Stimulated activated CD8-positive, alpha-beta memory T cell treated with anti-CD3 and anti-CD28 coated beads, Interleukin-12 subunit alpha, Interleukin-12 subunit beta, amount 100 ng/mL, for 24 hours (primary cell): ENCODE measurements around the gene PCLO.

Experiments
- DNase-seq: peaks from one replicate; pipeline ENCODE4 v3.0.0-alpha.2; 2020; ENCODE audit errors: extremely low read depth

The PCLO gene

DNA sequence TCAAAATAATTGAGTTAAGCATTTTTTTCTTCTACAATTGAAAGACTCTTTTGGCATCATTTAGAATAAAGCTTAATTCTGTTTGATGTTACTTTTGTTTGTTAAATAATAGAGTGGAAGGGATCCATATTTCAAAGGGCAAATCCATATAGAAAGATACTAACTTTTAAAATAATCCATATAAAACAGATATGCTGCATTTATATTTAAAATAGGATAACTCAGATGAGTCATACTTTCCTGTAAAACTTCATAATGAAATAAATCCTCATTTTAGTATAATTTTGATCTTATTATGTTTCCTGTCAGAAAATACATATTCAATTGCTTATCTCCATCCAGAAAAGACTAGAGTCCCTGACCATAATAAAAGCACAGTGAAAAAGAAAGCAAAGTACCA, 323.6 kb downstream of the PCLO start:
- no peak for DNase-seq

DNA sequence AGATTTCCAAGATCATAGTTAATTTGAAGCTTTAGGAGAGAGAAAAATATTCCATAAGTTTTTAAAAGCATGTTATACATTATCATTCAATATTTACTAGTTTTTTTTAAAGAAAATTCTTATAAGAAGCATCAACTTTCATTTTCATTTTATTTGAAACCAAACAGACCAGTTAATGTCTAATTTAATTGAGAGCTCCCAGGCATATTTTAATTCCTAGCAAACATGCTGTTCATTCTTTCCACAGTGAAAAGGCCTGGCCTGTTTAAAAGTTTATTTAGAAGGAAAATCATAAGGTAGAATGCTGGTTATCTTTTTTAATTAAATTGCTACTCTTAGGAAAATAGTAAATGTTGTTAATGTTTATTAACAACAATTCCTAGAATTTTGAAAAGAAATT, 324.4 kb downstream of the PCLO start:
- DNase-seq: no peak

DNA sequence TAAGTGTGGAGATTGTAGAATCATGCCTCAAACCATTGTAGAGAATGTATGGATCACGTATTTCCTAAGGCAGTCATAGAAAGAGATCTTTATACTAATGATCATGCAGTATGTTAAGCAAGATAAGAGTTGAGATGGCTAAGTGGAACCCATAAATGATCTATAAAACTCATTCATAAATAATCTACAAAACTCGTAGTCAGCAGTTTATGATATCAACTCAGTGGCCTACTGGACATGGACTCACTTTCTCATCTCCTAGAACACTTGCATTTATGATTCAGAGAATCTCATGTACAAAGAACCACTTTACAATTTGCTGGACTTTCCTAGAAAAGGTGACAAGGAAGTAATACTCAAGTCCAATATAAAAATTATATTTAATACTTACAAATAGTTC, 339.6 kb downstream of the PCLO start:
- no peak for DNase-seq

DNA sequence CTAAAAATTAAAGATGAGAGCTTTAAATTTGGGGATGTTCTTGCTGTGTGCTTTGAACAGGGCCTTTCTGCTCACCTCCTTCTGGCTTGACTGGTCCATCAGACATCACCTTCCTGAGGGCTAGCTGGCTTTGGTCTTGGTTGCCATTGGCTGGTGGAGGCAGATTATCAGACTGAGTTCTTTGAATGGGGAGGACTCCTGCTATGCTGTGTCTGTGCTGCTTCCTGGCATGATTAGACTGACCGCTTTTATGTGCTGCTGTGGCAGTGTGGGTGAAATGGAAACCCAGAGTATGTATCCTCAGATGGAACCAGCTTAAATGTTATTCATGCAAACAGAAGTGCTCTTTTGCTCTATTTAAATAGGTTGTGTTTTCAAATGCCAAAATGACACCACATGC, 341.6 kb downstream of the PCLO start:
- DNase-seq: no peak

DNA sequence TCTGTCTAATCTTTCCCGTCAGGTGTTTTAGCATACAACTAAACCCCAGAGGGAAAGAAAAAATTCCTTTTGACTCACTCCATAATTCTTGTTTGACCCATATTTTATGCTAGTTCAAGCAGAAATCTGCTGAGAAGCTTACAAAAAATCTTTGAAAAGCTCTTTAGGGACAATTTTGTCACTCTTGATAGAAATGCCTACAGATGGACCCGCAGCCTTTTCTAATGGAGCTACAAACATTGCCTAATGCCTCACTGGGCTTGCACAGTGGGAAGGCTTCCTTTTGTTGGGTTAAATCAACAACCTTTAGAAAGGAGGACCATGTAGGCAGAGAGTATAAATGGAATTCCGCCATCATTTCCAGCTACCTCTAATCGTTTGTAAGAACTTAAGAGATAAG, 344.5 kb downstream of the PCLO start:
- no peak for DNase-seq

DNA sequence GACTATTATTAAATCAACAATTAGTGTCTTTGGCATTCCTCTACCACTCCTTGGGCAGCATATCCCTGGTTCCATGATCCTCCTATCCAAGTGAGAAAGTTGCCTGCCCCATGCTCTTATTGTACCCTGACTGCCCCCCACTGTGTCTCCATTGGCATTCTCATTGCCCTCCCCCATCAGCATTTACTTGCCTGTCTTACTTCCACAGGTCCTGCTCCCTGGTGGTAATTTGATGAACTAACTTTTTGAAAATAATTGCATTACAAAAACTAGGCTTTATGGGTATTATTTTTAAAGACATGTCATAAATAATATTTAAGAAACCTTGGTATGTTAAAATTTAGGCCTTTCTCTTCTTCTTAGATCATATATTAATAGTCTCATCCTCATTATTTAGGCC, 346.4 kb downstream of the PCLO start:
- no peak for DNase-seq

DNA sequence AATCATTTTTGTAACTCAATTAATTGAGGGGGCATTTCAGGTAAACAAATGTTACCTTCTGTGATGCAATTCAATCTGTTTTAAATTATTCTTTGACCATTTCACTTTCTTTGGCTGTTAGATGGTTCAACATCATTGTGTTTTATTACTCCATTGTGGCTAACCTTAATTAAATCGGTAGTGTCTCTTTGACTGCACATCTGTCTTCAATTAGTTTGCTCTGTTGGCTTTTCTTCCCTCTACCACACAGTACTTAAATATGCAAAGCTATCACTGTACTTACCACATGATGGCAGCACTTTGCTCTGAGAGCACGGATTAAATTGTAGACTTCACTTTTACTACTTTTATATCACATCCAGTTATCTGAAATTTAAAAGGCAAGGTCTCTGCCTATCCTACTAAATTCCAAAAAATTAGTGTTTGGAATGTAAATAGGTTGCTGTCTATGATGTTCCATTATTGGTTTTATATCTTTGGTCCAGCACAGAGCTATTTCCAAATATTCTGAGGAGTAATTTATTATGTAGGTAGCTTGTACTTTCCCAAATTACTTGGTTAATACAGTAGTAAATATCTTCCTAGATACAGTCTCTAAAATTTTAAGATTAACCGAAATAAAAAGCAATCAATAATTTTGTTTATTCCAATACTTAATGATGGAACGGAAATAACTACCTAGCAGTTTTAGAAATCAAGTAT, 352.0 kb downstream of the PCLO start:
- no peak for DNase-seq

DNA sequence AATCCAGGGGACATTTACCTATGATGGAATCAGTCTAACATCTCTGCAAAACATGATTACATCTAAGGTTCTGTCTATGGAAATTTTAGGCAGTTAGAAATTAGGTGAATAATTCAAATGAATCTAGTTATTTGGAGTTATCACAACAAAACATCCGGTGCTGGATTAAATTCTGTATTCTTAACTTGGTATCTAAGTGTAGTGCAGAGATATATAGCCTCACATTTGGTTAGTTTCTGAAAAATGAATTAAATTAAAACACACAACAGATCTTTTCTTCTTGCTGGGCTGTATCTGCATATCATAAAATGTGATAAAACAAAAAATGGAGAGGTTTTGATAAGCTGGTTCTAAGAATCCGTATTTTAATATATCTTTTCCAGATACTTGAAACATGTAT, 354.1 kb downstream of the PCLO start:
- DNase-seq: no peak

DNA sequence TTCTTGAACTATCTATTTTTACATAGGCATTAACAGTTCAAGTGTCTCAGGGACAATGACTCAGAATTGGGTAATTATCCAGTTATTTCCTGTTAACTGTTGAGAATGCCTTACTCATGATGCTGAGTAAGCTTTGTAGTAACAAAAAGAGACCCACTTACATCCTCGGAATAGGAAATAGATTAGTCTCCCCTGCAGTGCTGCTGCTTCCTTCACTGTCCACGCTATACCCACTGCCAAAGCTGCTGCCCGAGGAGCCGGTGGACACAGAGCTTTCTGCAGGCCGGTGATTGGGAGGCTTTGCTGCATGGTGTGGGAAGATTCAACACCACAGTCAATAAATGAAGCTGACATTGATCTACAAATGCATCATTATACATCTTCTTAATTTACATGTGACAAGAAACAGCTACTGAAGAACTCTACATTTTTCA, 357.1 kb downstream of the PCLO start:
- DNase-seq: no peak

DNA sequence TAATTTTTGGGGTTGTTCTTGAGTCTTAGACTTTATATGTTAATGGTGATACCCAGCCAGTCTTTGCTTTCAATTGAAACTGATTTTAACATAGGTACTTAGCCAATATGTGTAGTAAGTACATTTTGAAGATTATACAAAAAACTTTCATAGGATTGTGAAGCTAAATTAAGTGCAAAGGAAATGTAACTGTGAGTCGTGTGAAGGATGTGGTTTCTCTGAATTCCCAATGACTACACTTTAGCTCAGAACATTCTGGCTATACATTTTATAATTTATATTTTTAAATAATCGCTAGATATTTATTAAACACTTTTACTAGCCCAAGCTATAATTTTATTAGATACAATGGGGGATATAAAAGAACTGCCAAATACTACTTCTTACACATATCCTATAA, 359.3 kb downstream of the PCLO start:
- no peak for DNase-seq

DNA sequence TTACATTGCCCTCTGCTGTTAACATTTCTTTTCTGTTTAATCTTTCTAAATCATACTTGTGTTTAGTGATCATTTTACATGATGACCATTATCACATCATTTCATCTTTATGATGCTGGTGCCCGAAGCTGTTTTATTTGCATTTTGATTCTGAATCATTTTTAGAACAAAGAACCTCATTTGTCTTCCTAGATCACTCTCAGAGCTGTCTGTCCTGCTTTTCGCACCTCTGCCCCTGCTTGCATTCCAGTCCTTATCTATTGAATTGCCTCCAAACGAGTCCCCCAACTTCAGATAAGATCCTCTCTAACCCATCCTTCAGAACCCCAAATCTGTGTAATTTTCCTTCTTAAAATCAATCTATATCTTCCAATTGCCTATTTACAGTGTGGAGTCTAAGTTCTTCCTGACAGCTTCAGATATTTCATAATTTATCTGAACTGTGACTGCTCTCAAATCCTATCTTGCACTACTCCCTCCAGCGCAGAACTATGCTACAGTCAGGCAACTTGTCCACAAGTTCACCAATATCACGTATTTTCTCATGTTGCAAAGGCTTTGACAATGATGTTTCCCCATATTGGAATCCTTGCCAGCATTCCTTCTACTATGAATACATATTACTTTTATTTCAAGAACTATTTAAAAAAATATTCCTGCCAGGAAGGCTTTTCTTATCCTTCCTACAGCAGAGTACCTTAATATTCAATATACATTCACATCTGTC, 372.6 kb downstream of the PCLO start:
- no peak for DNase-seq

DNA sequence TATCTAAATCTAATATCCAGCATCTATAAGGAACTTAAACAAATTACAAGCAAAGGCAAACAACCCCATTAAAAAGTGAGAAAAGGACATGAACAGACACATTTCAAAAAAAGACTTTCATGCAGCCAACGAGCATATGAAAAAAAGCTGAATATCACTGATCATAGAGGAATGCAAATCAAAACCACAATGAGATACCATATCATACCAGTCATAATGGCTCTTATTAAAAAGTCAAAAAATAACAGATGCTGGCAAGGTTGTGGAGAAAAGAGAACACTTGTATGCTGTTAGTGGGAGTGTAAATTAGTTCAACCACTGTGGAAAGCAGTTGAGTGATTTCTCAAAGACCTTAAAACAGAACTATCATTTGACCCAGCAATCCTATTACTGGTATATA, 384.7 kb downstream of the PCLO start:
- DNase-seq: no peak

DNA sequence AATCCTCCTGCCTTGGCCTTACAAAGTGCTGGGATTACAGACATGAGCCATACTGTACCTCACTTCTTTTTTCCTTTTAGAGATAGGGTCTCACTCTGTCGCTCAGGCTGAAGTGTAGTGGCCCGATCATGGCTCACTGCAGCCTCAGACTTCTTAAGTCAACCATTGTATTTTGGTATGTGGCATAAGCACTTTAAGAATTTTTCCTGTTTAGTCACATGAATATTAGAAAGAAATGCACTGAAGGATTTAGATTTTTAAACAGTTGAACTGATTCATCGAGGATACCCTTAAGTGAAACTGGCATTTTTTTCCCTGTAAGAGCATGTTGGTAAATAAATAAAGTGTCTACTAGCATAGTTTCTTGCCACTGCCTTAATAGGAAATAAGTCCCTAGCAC, 399.8 kb downstream of the PCLO start:
- DNase-seq: no peak

DNA sequence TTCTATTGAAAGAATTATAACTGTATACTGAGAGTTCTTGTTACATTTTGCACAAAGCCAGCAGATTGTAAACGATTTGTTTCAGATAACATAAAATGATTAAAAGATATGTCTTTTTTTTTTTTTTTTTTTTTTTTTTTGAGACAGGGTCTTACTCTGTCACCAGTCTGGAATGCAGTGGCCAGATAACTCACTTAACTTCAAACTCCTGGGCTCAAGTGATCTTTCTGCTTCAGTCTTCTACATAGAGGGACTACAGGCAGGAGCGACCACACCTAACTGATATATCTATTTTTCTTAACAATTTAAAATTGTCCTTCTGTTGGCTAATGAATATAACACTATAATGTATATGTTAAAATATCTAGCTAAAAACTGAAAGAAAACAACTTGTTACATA, 401.9 kb downstream of the PCLO start:
- no peak for DNase-seq

DNA sequence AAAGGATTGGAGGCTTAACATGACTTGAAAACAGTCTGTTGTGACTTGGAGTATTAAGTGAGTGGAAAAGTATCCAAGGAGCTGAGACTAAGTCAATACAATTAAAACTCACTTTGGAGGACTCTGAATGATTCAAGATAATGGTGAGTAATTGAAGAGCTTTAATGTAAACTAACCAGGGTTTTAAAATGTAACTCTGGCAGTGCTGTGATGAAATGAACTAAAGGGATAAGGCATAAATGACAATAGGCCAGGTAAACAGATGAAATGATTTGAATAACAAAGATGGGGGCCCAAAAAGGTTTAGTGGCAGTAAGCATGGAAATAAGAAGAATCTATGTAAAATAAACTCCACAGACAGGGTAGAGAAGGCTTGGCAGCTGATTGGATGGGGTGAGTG, 402.6 kb downstream of the PCLO start:
- DNase-seq: no peak

DNA sequence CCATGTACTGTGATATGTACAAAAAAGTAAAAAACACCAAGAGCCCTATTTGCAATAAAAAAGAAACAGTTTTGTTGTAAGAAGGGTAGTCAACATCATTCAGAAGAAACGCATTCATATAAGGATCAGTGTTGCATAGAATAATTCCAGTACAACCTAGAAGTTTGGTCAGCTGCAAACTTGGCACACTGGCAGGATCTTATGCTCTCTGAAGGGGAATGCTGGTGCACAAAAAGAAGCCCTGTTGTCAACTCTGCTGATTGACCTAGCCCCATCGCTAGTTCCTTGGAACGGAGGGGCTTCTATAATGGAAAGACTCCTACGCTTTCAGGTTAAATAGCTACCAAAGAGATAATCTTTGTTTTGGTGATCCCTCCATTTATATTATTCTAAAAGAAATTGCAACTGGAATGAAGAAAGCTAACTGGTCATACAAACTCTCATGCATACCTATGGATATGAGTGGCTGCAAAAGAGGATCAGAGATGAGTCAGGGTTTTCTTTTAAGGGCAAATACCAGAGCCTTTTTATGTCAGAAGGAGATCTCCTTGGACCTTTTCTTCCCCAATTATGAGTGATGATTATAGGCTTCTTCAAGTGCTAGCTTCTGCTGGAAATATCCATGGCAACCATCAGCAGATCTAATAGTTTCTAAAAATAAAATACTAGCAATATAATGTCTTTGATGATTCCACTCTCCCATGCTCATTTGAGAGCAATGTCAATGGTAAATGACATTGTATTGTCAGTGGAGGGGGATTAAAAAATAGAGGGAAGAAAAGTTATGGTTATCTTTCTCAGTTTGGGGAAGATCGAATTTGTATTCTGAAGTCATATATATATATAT, 406.8 kb downstream of the PCLO start:
- DNase-seq: no peak

DNA sequence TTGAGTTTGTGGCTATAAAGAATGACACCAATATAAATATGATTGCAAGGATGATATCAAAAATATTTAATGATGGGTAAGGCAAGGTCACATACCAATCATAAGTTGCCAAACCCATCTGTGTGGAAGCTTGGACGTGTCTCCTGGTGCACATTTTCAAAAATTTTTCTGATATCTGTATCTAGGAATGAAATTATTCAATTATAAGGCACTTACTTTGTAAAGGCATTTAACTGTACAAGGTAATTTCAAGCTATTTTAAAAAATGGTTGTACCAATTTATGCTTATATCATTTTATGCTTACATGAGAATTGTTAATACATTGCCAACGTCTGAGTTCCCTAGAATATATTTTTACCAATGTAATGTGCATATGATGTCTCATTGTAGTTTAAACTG, 412.7 kb downstream of the PCLO start:
- no peak for DNase-seq

DNA sequence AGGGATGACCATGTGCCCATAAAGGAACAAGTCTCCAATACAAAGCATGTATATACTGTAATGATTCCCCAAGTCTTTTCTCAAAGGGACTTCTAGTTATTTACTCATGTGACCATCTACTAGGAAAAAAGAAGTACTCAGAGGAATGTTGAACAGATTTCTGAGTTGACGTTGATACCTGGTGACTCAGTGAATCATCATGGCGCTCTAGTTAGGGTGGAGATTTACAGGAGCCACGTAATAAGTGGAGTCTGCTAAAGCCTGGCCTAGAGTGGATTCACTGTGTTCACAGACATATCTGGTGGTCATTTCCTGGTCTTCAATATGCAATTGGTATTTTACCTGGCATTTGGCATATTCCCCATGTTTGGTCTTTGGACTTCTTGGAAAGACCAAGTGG, 416.9 kb downstream of the PCLO start:
- no peak for DNase-seq

DNA sequence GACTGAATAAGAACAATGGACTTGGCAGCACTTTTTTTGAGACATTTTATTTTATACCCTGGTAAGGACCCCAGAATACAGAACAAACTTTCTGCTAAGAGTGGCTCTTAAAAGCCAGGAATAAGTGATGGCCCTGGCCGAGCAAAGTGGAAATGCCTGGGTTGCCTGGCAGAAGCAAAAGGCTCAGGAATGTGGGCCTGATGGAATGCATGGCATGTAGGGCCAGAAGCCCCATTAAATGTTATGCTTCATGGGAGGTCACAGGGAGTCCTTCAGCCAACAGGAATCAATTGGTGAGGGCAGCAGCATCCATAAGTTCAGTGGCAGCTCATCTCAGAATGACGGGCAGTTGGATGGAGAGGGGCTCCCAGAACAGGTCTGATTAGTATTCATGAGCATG, 417.6 kb downstream of the PCLO start:
- no peak for DNase-seq

DNA sequence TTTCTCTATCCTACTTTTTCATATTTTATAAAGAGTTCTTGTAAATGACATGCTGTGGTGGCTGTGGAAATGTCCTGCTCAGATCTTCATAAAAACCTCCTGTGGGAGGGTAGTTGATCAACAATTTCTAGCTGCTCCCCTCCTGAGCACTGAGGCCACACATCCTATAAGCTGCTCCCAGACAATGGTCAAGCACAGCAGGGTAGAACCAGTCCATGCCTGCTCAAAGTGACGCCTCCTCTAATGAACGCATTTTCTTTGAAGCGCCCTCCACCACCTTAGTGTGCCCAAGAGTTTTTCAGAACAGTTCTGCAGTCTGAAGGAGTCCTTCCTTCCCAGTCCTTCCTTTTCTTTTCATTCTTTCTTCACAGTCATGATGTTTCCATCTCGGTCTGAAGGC, 420.5 kb downstream of the PCLO start:
- DNase-seq: no peak

DNA sequence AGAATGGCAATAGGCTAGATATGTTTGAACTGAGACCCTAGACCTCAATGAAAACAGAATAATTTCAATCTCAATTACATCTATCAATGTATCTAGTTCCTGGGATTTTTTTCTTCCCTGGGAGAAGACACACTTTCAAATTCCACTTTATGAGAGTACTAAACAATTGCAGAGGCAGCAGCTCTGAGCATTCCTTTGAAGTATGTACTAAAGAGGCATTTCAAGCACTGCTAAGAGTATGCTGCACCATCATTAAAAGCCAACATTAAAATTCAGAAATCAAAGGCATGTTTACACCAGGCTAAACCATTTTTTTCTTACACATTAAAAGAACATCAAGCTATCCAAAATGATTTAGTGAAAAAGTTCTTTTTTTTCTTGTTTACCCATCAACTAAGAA, 421.2 kb downstream of the PCLO start:
- DNase-seq: no peak

DNA sequence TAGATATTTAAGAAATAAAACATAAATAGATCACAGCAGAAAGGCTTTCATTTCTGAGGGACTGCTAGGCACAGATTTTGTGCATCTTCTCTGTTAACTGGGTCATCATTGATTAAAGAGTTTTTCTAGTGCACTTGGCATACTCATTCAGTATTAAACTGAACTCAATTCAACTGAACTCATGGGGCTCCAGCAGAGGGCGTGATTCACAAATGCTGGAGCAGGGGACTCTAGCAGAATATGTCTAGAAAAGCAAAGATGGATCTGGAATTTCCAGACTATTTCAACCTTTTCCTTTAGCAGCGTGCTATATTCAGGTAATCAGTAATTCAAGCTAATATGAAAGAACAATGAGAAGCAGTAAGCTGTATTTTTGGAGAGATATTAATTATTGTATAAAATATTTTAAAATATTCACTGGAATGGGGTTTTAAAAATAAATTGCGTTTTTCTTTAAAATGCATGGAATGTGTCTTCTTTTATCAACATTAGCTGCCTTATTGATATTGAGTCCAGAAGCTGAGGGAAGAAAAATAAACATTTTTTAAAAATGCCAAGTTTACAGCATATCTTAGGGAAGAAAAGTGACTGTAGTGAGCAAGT, 422.3 kb downstream of the PCLO start:
- no peak for DNase-seq
